ENCODE measurements around the gene PEMT.
A peak's percentile ranks its signal among the peaks of the same experiment; 100 is the strongest.
"Not testable (repeated sequence)": the region's sequence is repeated elsewhere in the genome, so short reads cannot be mapped to it uniquely, and the experiment has no call there.

The PEMT gene

GRCh38 chr17:17591355-17592298, at the start of gene PEMT:
PEMT (minus strand) TSS chr17:17591708; CDS start chr17:17591626, 82 bp downstream.
- DNase-seq: peak; percentile 94

- not testable (repeated sequence) for DNase-seq
These were observed 48.3 kb upstream of the PEMT start for GRCh38 chr17:17639661-17640270.

- no peak for DNase-seq
These were observed 47.0 kb upstream of the PEMT start for GRCh38 chr17:17638467-17638866.

- DNase-seq: no peak
These were observed 44.9 kb upstream of the PEMT start for GRCh38 chr17:17636272-17636885.

- not testable (repeated sequence) for DNase-seq
These were observed 44.2 kb upstream of the PEMT start for GRCh38 chr17:17635537-17636271.

- no peak for DNase-seq
These were observed 43.6 kb upstream of the PEMT start for GRCh38 chr17:17635126-17635525.

- DNase-seq: no peak
These were observed 41.8 kb upstream of the PEMT start for GRCh38 chr17:17633310-17633709.

GRCh38 chr17:17632690-17633089, 41.2 kb upstream of the PEMT start:
- DNase-seq: not testable (repeated sequence)

- peak; percentile 59 for DNase-seq
These were observed 37.0 kb upstream of the PEMT start for GRCh38 chr17:17628388-17629008.

- DNase-seq: no peak
These were observed 35.3 kb upstream of the PEMT start for GRCh38 chr17:17626840-17627239.

- DNase-seq: no peak
These were observed 34.8 kb upstream of the PEMT start for GRCh38 chr17:17626151-17626805.

- DNase-seq: no peak
These were observed 33.2 kb upstream of the PEMT start for GRCh38 chr17:17624741-17625140.

- no peak for DNase-seq
These were observed 32.4 kb upstream of the PEMT start for GRCh38 chr17:17623904-17624303.

- DNase-seq: no peak
These were observed 29.7 kb upstream of the PEMT start for GRCh38 chr17:17621254-17621653.

GRCh38 chr17:17613708-17614114, 22.2 kb upstream of the PEMT start:
- DNase-seq: peak; percentile 50

- no peak for DNase-seq
These were observed 20.8 kb upstream of the PEMT start for GRCh38 chr17:17612085-17613022.

GRCh38 chr17:17609121-17609520, 17.6 kb upstream of the PEMT start:
- DNase-seq: no peak

GRCh38 chr17:17606416-17607000, 15.0 kb upstream of the PEMT start:
- no peak for DNase-seq

- no peak for DNase-seq
These were observed 14.2 kb upstream of the PEMT start for GRCh38 chr17:17605729-17606088.

GRCh38 chr17:17605083-17605728, 13.7 kb upstream of the PEMT start:
- no peak for DNase-seq
